Mesothelial cell of epicardium (in vitro differentiated cells): ENCODE results near the gene HPS4. TPM values are rescaled to one million over a fixed set of nuclear protein-coding genes. Genes with fewer than 3 reads are reported as not detected.

Experiments
- DNase-seq, 2 experiments: peaks; one replicate each; pipeline ENCODE4 v3.0.0; 2021; ENCODE audit warnings: low spot score in 2 of 2; ENCODE audit not compliant: unreplicated experiment in 2 of 2
- H3K27ac Mint-ChIP-seq: 2 replicates; pipeline ENCODE4 v1.8.0; 2021; ENCODE audit warnings: mixed read lengths
- H3K27me3 Mint-ChIP-seq: 2 replicates; pipeline ENCODE4 v1.8.0; 2021; ENCODE audit warnings: low read depth, mixed read lengths
- H3K36me3 Mint-ChIP-seq: 2 replicates; pipeline ENCODE4 v1.8.0; 2021; ENCODE audit warnings: mixed read lengths
- H3K4me1 Mint-ChIP-seq: 2 replicates; pipeline ENCODE4 v1.8.0; 2021; ENCODE audit warnings: mixed read lengths
- H3K4me3 Mint-ChIP-seq: 2 replicates; pipeline ENCODE4 v1.8.0; 2021; ENCODE audit warnings: mild to moderate bottlenecking, moderate library complexity, mixed read lengths
- H3K9me3 Mint-ChIP-seq: 2 replicates; pipeline ENCODE4 v1.8.0; 2021; ENCODE audit warnings: mixed read lengths
- total RNA-seq: library from RNA; stranded (reverse); gene quantifications from 3 replicates; pipeline ENCODE4 v1.2.1, GENCODE V29; 2021
- TF ChIP-seq, protein P1 (sequence below): fragments of 200-600 bp; sonication (generic); IDR thresholded peaks from one replicate; pipeline ENCODE4 v1.5.0; 2021; ENCODE audit warnings: antibody characterized with exemption; ENCODE audit not compliant: unreplicated experiment

HPS4 gene
- total RNA-seq, 1 donor from 2014 or later: 55.6 TPM

DNA sequence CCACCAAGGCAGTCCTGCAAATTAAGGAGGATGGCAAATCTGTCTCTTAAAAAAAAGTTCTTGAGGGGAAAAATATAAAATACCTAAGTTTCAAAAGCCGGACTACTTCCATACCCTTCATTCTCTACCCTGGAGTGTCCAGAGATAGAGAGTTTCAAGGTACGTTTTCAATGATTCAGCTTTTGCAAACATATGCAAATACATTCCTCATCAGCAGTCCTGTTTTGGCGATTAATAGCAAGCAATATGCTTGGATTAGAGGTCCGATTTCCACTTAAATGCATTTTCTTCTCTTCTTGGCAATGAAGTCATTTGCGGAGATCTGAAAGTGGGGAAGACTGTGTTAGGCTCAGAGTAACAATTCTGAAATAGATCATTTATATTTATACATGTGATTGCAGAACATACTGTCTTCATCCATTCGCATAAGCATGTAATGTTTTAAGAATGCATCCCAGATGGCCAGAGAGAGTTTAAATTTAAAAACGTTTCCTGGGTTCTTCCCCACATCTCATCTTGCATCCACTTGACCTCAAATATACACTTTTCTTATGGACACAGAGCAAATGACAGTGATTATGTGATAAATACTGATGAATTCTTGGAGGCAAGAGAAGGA is 42.5 kb upstream of the HPS4 start:
- Mint-ChIP-seq H3K36me3 (peaks cover 12% of the 10 kb centered on the region), H3K4me1 (no peaks in the 10 kb centered on the region)
- TF ChIP-seq, protein P1, sequence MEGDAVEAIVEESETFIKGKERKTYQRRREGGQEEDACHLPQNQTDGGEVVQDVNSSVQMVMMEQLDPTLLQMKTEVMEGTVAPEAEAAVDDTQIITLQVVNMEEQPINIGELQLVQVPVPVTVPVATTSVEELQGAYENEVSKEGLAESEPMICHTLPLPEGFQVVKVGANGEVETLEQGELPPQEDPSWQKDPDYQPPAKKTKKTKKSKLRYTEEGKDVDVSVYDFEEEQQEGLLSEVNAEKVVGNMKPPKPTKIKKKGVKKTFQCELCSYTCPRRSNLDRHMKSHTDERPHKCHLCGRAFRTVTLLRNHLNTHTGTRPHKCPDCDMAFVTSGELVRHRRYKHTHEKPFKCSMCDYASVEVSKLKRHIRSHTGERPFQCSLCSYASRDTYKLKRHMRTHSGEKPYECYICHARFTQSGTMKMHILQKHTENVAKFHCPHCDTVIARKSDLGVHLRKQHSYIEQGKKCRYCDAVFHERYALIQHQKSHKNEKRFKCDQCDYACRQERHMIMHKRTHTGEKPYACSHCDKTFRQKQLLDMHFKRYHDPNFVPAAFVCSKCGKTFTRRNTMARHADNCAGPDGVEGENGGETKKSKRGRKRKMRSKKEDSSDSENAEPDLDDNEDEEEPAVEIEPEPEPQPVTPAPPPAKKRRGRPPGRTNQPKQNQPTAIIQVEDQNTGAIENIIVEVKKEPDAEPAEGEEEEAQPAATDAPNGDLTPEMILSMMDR: no peak

DNA sequence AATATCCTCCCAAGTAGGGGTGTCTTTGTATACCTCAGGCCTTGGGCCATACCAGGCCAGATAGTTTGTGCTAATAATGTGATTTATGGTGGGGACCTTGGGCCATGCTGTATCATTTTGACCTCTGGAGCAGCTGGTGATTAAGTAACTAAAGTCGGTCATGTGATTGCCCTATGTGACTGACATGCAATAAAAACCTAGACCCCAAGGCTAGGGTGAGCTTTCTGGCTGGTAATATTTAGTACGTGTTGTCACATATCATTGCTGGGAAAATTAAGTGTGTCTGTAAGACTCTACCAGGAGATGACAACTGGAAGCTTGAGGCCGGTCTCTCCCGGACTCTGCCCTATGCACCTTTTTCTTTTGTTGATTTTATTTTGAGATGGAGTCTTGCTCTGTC is 41.3 kb upstream of the HPS4 start:
- no peaks in the 10 kb centered on the region for H3K9me3 Mint-ChIP-seq
- H3K36me3 Mint-ChIP-seq: peaks cover 8% of the 10 kb centered on the region
- no peaks in the 10 kb centered on the region for H3K4me1 Mint-ChIP-seq
- no peak for DNase-seq
- no peaks in the 10 kb centered on the region for H3K27me3 Mint-ChIP-seq
- no peak overlapping the region for H3K4me3 Mint-ChIP-seq
- TF ChIP-seq, protein P1: no peak
- no peak overlapping the region for H3K27ac Mint-ChIP-seq

More for the DNA sequence above, 42.5 kb upstream of the HPS4 start:
- no peaks in the 10 kb centered on the region for H3K27me3 Mint-ChIP-seq
- H3K27ac Mint-ChIP-seq: no peak overlapping the region
- H3K9me3 Mint-ChIP-seq: no peaks in the 10 kb centered on the region
- DNase-seq: no peak
- no peak overlapping the region for H3K4me3 Mint-ChIP-seq

DNA sequence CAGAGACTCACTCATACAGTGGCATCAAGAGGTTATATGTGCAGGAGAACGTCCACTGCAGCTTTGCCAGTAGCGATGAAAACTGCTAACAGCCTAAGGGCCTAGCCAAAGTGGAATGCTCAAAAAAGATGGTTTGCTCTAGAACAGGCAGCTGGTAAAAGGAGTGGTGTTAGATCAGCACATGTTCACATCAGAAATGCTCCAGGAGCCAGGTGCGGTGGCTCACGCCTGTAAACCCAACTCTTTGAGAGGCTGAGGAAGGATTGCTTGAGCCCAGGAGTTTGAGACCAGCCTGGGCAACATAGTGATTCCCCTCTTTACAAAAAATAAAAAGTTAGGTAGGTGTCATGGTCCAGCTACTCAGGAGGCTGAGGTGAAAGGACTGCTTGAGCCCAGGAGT is 39.0 kb upstream of the HPS4 start:
- no peaks in the 10 kb centered on the region for H3K4me1 Mint-ChIP-seq
- no peaks in the 10 kb centered on the region for H3K9me3 Mint-ChIP-seq
- H3K4me3 Mint-ChIP-seq: no peak overlapping the region
- no peak for DNase-seq
- TF ChIP-seq, protein P1: no peak
- peaks cover 8% of the 10 kb centered on the region for H3K36me3 Mint-ChIP-seq
- H3K27me3 Mint-ChIP-seq: no peaks in the 10 kb centered on the region
- no peak overlapping the region for H3K27ac Mint-ChIP-seq

DNA sequence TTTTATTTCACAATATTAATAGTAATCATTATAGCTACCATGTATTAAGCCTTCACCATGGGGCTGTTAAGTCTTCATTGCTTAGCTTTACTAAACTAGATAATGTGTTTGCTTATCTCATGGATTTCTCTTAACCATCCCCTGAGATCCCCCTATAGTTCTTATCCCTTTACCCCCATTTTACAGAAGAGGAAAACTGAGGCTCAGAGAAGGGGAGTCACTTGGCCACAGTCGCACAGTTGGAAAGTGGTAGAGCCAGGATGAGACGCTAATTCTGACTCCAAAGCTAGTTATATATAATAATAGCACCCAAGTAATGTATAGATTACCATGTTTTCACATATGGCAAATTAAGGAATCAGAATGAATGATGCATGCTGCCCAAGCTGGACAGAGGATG is 38.4 kb upstream of the HPS4 start:
- H3K9me3 Mint-ChIP-seq: no peaks in the 10 kb centered on the region
- no peak for DNase-seq
- no peaks in the 10 kb centered on the region for H3K27me3 Mint-ChIP-seq
- H3K27ac Mint-ChIP-seq: no peak overlapping the region
- TF ChIP-seq, protein P1: no peak
- no peak overlapping the region for H3K4me3 Mint-ChIP-seq
- H3K4me1 Mint-ChIP-seq: no peaks in the 10 kb centered on the region
- peaks cover 8% of the 10 kb centered on the region for H3K36me3 Mint-ChIP-seq

DNA sequence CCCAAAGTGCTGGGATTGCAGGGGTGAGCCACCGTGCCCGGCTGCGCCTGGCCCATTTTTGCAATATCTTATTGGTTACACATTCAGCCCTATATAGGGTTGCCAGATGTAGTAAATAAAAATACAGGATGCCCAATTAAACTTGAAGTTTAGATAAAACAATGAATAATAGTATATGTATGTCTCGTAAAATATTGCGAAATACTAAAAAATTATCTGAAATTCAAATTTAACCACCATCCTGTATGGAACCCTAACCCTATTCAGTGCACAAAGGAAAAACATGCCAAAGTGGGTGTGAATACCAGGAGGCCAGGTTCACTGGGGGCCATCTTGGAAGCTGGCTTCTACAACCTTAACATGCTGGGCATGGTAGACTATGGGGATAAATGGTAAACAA is 33.8 kb upstream of the HPS4 start:
- no peaks in the 10 kb centered on the region for H3K36me3 Mint-ChIP-seq
- H3K27ac Mint-ChIP-seq: no peak overlapping the region
- peaks cover 16% of the 10 kb centered on the region for H3K4me1 Mint-ChIP-seq
- no peak overlapping the region for H3K4me3 Mint-ChIP-seq
- H3K27me3 Mint-ChIP-seq: no peaks in the 10 kb centered on the region
- no peak for DNase-seq
- TF ChIP-seq, protein P1: no peak
- no peaks in the 10 kb centered on the region for H3K9me3 Mint-ChIP-seq

DNA sequence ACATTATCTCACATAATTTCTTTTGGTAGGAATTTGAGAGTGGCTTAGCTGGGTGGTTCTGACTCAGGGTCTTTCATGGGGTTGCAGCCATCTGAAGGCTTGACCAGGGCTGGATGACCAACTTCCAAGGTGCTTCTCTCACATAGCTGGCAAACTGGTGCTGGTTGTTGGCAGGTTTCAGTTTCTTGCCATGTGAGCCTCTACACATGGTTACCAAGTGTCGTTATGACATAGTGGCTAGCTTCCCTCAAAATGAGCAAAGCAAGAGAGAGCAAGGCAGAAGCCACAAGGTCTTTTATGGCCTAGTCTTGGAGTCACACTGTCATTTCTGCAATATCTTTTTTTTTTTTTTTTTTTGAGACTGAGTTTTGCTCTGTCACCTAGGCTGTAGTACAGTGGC is 32.9 kb upstream of the HPS4 start:
- DNase-seq: no peak
- peaks cover 25% of the 10 kb centered on the region for H3K4me1 Mint-ChIP-seq
- no peak overlapping the region for H3K27ac Mint-ChIP-seq
- TF ChIP-seq, protein P1: no peak
- no peaks in the 10 kb centered on the region for H3K36me3 Mint-ChIP-seq
- H3K9me3 Mint-ChIP-seq: no peaks in the 10 kb centered on the region
- no peaks in the 10 kb centered on the region for H3K27me3 Mint-ChIP-seq
- no peak overlapping the region for H3K4me3 Mint-ChIP-seq
